GM19240 (cell line): ENCODE results near the gene ELOVL5.

ENCODE experiments used
- DNase-seq: peaks from one replicate; pipeline ENCODE4 v3.0.0; 2011; ENCODE audit warnings: low spot score; ENCODE audit not compliant: insufficient read length

The ELOVL5 gene

DNA sequence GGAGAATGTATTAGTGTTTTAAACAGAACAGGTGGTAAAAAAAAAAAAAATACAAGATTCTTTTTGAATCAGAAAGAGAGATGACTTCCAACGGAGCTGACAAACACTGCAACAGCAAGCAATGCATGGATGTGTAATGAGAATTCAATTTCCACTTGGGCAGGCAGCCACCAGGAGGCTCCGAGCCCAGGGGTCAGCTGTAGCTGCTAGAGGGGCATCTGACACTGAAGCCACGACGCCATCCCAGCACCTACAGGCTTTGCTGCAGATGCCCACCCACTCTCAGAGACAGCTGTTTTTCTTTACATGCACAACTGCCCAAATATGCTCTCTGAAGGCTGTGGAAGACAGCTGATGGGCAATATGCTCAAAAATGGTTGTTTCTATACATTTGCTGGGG is 75.4 kb downstream of the ELOVL5 start:
- no peak for DNase-seq

DNA sequence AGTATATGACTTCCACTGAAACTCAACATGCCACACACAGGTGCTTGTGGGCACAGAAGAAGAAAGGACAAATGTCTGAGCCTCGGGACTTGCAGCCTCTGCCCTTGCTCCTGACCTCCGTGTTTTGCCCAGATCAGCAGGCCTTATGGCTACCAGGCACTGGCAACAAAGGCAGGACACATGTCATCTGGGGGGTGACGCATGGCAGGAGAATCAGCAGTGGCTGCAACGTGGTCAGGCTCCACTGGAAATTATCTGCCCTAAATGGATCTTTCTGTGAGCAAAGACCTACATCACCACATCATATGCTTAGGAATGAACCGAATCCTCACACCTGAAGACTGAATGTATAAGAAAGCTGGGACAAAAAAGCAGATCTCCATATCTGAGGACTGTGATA is 78.9 kb downstream of the ELOVL5 start:
- no peak for DNase-seq

DNA sequence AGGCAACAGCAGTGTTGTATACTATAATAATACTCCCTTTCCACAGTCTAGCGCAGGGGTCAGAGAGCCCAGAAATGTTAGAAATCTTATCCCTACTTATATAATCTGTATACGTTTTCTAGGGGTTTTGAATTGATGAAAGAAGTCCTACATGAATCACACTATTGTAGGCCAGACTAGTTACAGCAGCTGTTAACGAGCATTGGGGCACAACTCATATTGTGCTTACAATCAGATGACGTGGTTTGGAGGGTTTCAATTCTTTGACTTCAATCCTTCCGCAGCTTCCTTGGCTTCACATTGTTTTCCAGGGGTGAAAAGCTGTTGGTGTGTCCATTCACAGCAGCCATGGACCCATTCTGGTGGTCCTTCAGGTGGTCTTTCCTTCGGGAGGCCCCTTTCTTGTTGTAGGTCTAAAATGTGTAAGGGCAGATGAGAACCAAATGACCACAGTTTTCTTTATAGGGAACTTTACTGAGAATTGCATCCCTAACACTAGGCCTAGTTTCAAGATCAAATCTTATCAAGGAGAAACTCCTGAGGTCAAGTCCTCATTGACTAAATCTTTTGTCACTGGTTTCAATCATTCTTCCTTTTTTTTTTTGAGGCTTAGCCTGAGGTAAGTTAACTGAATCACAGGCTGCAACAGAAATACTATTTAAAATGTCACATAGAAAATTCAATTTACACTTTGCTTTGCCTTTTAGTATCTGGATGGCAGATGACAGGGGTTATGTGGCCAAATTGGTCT is 79.7 kb downstream of the ELOVL5 start:
- DNase-seq: no peak

DNA sequence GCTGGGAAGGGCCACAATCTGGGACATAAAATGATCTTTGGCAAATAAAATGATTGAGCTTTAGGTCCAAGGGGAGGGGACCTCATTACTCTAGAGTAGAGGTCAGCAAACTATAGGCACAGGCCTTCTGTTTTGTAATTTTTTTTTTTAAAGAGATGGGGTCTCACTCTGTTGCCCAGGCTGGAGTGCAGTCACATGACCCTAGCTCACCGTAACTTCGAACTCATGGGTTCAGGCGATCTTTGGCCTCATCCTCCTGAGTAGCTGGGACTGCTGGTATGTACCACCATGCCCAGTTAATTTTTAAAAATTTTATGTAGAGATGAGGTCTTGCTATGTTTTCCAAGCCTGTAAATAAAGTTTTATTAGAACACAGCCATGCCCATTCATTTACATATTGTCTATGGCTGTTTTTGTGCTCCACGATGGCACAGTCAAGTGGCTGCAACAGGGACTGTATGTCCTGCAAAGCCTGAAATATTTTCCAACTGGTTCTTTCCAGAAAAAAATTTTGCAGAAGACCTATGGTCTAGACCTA is 82.1 kb downstream of the ELOVL5 start:
- DNase-seq: no peak

DNA sequence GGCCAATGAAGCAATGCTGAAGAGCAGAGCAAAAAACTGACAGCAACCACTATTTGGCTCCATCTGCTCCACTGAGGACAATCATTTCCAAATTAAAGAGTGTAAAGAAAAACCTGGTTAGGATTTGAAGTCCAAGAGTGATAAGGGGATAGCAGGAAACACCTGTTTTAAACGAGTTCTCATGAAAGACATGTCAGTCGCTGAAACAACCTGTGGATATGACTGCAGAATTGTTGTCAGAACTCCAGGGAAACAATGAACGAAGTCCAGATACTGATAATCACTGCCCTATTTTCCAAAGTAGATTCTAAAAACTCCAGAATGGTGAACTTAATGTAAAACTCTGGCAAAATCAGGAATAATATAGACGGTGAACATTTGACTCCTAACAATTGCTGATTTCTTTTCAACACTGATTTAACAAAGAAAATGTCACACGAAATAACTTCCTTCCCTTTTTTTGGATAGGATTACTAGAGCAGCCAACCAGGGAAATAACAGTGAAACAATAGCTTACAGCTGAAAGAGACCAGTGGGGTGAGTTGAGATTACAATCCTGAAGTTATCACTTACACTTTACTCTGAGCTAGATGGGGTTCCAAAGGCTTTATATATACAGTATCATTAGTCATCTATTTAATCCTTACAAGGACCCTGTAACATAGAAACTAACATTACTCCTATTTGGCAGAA is 83.7 kb downstream of the ELOVL5 start:
- no peak for DNase-seq

DNA sequence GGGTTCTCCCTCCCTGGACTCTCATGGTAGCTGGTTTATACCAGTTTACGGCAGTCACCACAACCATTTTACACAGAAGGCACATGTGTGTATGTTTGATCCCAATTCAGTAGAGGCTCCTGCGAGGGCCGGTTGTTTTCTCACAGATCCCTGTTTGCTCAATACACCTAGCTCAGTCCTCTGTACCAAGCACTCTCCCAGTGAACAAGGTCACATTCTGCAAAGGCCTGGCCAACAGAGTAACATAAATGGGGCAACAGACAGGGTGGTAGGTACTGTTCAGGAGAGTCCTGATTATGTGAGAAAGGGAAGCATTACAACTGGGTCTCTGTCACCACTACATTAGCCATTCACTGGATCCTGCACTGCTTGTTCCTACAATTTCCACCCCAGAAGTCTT is 84.4 kb downstream of the ELOVL5 start:
- no peak for DNase-seq

DNA sequence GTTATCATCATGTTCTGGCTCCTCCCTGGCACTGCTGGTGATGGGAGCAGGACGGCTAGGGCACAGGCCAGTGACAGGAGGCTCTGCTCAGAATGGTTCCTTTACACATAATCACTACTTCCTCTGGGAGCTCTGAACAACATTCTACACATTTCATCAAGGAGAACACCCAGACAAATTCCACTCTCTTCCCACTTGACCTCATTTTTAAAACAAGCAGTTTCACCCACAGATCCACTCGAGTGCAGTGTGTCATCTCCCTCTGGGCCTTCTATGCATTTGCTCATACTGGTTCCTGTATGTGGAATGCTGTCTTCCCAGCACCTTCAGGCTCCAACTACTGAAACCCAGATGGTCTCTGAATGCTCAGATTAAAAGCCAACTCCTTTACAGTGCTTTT is 84.8 kb downstream of the ELOVL5 start:
- DNase-seq: no peak

DNA sequence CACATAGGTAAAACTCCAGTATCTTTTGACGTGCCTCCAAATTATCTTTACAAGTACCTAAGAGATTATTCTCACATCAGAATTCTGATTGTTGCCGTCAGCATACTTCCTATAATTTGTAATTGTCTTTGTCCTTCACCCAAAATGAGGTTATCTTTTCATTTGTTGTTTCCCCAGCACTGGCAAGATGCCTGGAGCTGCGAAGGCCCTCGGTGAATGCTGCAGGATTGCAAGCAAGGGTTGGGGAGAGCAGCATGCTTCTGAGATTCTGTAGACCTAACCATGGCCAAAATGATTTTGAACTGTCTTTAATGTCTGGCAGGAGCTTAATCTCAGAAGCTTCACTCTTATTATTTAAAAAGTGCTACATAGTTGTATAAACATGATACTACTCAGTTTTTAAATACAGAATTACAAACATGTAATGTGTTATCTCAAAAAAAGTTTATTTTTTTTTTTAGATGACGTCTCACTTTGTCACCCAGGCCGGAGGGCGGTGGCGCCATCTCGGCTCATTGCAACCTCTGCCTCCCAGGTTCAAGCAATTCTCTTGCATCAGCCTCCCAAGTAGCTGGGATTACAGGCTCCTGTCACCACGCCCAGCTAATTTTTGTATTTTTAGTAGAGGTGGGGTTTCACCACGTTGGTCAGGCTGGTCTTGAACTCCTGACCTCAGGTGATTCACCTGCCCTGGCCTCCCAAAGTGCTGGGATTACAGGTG is 88.7 kb downstream of the ELOVL5 start:
- no peak for DNase-seq

DNA sequence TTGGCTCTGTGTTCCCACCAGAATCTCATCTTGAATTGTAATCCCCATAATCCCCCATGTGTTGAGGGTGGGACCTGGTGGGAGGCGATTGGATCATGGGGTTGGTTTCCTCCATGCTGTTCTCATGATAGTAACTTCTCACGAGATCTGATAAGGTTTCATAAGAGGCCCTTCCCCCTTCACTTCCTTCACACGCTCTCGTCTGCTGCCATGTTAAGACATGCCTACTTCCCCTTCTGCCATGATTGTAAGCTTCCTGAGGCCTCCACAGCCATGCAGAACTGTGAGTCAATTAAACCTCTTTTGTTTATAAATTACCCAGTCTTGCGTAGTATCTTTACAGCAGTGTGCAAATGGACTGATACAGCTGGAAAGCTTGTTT is 90.0 kb downstream of the ELOVL5 start:
- DNase-seq: no peak

DNA sequence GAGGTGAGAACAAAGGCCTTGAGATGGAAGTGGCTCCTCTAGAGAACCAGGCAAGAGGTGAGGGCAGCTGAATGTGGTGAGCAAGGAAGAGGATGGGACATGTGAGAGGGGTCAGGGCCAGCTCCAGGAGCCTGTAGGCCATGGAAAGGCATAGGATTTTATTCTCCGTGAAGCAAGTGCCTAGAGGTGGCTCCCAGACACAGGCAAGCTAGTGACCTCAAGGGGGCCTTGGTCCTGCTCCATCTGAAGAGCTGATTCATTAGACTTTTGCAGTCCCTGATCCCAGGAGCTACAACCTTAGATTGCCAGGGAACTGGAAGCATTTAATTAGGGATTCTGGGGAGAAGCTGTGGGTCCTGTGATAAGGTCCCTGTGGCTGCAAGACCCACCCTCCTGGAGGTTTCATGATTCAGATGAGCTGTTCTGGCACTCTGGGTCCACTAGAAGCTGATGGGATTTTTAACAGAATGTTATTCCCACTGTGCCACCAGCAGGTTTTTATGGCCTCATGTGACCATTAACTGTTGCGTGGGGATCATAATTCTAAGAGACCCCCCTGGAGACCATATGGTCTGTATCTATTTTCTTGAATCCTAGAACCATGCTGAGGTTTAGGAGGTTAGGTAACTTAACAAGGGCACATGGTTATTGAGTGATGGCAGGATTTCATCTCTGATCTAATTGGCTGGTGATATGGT is 90.5 kb downstream of the ELOVL5 start:
- no peak for DNase-seq

DNA sequence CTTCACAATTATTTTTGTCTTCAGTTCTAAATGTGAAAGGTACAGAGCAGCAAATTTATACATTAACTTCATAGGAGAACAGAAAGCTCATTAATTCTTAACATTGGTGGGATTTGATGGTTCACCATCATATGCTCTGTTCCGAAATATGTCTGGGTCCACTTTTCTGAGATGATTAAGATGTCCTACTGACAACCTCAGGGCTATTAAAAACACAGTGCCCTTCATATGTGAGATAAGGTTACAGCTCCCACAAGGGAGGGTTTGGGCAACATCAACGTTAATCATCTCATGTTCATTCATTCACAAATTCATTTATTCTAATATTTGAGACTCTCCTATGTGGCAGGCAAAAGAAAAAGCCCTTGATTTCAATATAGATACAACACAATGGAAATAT is 91.2 kb downstream of the ELOVL5 start:
- DNase-seq: no peak

DNA sequence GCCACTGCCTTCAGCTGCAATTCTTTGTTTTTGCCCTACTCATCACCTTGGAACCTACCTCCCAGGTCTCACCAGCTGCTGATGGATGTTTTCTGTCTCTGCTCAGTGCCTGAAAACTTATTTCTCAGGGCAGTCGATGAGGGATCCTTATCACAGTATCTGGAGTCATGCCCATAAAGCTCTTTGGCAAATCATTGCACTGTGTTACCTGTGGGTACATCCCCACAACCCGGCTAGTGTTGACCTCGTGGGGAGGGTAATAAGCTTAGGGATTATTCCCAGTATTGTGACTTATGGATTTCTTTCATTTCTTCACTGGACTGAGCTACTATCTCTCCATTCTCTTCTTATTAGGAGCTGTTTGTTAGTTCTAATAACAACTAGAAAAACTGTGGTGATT is 91.7 kb downstream of the ELOVL5 start:
- DNase-seq: no peak

DNA sequence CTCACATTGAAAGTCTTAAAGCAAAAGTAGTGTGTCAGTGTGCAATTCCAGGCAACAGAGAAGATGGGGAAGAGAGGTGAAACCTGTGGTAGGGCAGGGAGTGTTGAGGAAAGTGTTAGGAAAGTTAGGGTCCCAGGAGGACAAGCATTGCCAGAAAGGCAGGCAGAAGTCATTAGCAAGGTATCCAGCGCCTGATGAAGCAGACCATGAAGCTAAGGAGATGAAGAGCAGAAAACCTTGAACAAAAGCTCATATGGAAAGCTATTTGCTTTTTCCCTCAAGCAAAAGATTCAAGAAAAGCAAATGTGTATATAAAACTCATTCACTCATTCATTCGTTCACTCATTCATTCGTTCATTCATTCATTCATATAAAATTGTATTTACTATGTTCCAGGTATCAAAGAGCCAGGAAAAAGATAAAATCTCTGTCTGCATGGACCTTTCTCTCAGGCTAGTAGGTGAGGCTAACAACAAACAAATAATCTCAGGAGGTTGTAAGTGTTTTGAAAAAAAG is 96.5 kb downstream of the ELOVL5 start:
- DNase-seq: no peak

DNA sequence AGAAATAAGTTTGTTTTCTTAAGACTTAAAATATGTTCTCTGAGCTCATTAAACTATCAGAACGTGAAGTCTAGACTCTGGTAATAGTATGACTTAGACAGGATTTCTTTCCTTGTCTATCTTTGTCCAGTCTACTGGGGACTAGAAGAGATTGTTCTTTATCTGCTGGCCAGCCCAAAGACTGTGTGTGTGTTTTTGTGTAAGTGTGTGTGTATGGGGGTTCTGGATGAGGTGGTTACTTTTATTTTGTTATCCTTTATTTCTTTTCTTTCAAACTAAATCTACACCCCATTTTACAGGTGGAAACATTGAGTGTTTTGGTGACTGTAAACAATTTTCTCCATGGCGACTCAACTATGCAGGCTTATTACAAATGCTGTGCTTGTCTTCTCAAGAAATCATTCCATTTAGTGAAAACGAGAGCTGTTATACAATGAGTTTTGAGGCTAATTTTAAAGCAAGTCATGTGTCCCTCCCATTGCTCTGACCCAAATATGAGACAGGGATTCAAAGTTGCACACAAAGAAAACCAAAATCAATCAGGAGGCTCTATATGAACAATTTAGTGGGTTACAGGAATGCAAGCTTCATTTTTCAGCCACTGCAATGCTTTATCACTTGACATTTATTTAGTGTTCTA is 97.6 kb downstream of the ELOVL5 start:
- DNase-seq: no peak

DNA sequence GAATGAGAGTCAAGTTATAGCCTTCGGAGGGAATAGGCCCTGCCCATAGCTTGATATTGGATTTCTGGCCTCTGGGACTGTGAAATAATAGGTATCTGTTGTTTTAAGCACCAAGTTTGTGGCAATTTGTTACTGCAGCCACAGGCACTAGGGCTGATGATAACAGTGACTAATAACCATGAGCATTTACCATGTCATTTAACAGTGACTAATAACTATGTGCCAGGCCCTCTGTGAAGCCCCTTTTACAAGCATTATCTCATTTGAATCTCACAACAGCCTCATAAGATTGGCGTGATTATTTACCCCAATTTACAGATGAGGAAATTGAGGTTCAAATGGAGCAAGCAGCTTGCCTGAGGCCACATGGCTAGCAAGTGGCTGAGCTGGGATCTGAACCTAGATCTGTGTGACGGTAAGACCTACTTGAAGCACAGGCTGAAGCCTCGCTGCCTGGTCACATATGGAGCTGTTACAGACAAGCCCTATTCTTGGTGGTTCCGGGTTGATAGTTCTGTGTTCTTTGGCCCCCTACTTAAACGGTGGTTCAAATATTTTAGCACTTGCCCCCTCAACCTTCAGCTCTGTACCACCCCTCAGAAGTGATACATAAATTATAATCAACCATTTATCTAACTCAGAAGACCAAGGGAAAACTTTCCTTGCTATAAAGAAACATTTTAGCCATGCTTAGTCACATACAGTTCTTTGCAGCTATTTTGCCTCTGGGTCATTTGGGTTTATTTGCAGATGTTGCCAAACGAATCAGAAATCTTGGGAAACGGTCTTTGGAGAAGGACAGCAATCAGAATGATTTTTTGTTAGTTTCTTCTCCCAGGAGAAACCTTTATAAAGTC is 98.3 kb downstream of the ELOVL5 start:
- no peak for DNase-seq

DNA sequence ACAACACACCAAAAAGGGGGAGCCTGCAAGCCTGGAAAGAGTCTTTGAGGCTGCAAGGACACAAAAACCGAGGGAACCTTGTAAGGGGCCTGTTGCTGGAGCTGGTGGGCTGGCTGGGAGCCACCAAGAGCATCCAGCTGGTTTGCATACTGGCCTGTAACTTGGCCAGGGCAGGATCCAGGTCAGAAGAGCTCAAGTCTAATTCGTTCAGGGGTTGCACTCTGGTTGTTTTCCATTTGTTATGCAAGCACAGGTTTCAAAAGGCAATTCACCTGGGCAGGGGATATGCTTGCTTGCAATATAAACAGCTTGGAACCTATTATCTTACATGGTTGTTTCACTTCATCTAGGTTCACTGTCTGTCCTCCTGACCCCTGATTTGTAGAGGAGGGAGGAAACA is 101.8 kb downstream of the ELOVL5 start:
- no peak for DNase-seq

DNA sequence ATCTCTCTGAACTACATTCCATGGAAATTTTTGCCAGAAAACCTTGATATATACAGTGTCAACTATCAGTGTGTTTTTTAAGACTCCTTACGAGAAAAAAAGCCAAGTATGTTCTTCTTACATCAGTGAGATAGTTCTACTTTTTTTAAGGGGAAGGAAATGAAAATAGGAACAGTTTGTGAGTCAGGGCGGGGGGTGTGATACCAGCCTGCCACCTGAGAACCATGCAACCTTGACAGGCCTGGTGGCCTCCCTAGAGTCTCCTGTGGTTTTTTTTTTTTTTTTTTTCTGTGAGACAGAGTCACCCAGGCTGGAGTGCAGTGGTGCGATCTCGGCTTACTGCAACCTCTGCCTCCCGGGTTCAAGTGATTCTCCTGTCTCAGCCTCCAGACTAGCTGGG is 103.8 kb downstream of the ELOVL5 start:
- DNase-seq: no peak

DNA sequence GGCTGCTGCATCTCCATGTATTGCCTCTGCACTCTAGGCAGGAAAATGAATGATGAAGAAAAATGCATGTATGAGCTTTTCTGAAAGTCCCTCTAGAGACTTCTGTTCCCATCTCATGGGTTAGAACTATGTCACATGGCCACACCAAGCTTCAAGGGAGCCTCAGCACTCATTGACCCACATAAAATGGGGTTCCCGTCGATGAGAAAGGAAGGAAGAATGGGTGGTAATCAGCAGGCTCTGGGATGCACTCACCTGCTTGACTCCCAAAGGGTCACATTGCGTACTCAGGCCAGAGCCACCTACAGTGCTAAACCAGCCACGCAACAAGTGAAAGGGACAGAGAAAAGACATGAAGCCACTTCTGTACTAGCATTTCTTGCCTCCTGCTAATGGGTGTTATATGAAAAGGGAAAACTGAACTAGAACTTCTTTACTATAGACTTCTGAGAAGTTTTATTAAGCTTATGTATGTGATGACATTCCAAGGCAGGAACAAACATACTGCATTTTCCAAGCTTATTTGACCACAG is 104.3 kb downstream of the ELOVL5 start:
- no peak for DNase-seq

DNA sequence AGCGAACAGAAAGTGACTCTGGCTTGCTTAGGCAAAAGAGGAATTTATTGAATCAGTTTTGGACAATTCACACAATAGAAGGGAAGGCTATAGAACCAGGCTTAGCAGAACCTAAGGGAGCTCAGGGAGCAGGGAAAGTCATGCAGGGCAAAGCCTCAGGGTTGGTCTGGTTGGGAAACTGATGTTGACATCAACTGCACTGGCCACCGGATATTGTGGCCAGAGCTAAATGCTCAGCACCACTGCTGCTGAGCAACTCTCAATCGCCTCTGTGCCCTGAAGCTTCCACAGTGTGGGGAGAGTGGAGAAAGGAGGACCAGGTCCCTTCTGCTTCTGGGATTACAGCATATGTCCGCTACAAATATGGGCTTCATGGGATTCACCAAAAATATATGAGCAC is 106.8 kb downstream of the ELOVL5 start:
- DNase-seq: no peak

DNA sequence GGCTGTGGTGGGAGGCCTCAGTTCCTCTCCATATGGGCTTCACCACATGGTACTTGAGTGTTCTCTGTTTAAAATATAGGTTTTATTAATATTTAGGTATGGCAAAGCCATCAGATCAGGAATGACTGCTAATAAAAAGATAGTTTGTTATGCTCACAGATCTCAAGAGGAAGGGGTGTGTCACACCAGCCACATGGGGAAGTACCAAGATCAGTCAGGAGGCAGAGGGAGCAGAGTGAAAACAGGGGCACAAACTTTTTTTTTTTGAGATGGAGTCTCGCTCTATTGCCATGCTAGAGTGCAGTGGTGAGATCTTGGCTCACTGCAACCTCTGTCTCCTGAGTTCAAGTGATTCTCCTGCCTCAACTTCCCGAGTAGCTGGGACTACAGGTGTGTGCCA is 108.0 kb downstream of the ELOVL5 start:
- no peak for DNase-seq
